Skeletal muscle cell (primary cell): ENCODE measurements around the gene ZNF148.
"Not testable (repeated sequence)": the region's sequence is repeated elsewhere in the genome, so short reads cannot be mapped to it uniquely, and the experiment has no call there.

Experiments used
- DNase-seq: peaks from one replicate; pipeline ENCODE4 v3.0.0-alpha.2; 2010; ENCODE audit warnings: low read depth
- H3K4me3 ChIP-seq: 2 replicates; pipeline ENCODE4 v1.5.1; 2011; ENCODE audit warnings: low read depth, mild to moderate bottlenecking, control low read depth, low read length, moderate library complexity

Gene ZNF148

GRCh38 chr3:125378762-125379161, 3.6 kb upstream of the ZNF148 start:
- no peak for DNase-seq
- no peak overlapping the region for H3K4me3 ChIP-seq

- no peak for DNase-seq
- peak overlapping the region; percentile 71 for H3K4me3 ChIP-seq
Measured at GRCh38 chr3:125375950-125376679, 990 bp upstream of the ZNF148 start.

- peak overlapping the region; percentile 71 for H3K4me3 ChIP-seq
- DNase-seq: no peak
Measured at GRCh38 chr3:125374501-125374995, 577 bp downstream of the ZNF148 start.

GRCh38 chr3:125367403-125368230, 7.5 kb downstream of the ZNF148 start:
- DNase-seq: no peak
- H3K4me3 ChIP-seq: no peak overlapping the region

GRCh38 chr3:125366132-125366531, 9.0 kb downstream of the ZNF148 start:
- DNase-seq: no peak
- H3K4me3 ChIP-seq: no peak overlapping the region

- no peak for DNase-seq
- H3K4me3 ChIP-seq: no peak overlapping the region
Measured at GRCh38 chr3:125359700-125360099, 15.4 kb downstream of the ZNF148 start.

GRCh38 chr3:125358923-125359322, 16.2 kb downstream of the ZNF148 start:
- no peak for DNase-seq
- H3K4me3 ChIP-seq: no peak overlapping the region

GRCh38 chr3:125357837-125358236, 17.3 kb downstream of the ZNF148 start:
- DNase-seq: no peak
- H3K4me3 ChIP-seq: peak overlapping the region; percentile 60

- H3K4me3 ChIP-seq: peak overlapping the region; percentile 60
- no peak for DNase-seq
Measured at GRCh38 chr3:125357032-125357658, 18.0 kb downstream of the ZNF148 start.

- peak overlapping the region; percentile 60 for H3K4me3 ChIP-seq
- DNase-seq: no peak
Measured at GRCh38 chr3:125356140-125357026, 18.7 kb downstream of the ZNF148 start.

GRCh38 chr3:125353659-125354058, 21.5 kb downstream of the ZNF148 start:
- no peak for DNase-seq
- H3K4me3 ChIP-seq: no peak overlapping the region

GRCh38 chr3:125353128-125353527, 22.0 kb downstream of the ZNF148 start:
- H3K4me3 ChIP-seq: no peak overlapping the region
- DNase-seq: no peak

GRCh38 chr3:125351814-125352456, 23.2 kb downstream of the ZNF148 start:
- DNase-seq: no peak
- no peak overlapping the region for H3K4me3 ChIP-seq

- H3K4me3 ChIP-seq: no peak overlapping the region
- no peak for DNase-seq
Measured at GRCh38 chr3:125351152-125351551, 24.0 kb downstream of the ZNF148 start.

GRCh38 chr3:125350597-125350996, 24.5 kb downstream of the ZNF148 start:
- DNase-seq: no peak

GRCh38 chr3:125349556-125350165, 25.5 kb downstream of the ZNF148 start:
- no peak overlapping the region for H3K4me3 ChIP-seq
- no peak for DNase-seq

More at GRCh38 chr3:125350597-125350996, 24.5 kb downstream of the ZNF148 start:
- H3K4me3 ChIP-seq: no peak overlapping the region

- no peak overlapping the region for H3K4me3 ChIP-seq
- no peak for DNase-seq
Measured at GRCh38 chr3:125349055-125349454, 26.1 kb downstream of the ZNF148 start.

- not testable (repeated sequence) for H3K4me3 ChIP-seq
Measured at GRCh38 chr3:125343367-125343766, 31.8 kb downstream of the ZNF148 start.

More at GRCh38 chr3:125343367-125343766, 31.8 kb downstream of the ZNF148 start:
- DNase-seq: not testable (repeated sequence)
